ENCODE measurements around the gene IL1RAPL1. TPM values are rescaled to one million over a fixed set of nuclear protein-coding genes. Genes with fewer than 3 reads are reported as not detected.

IL1RAPL1 gene
- total and polyA plus RNA-seq, 2 experiments from 2014 or later, result 0.18 to 0.49 TPM

DNA sequence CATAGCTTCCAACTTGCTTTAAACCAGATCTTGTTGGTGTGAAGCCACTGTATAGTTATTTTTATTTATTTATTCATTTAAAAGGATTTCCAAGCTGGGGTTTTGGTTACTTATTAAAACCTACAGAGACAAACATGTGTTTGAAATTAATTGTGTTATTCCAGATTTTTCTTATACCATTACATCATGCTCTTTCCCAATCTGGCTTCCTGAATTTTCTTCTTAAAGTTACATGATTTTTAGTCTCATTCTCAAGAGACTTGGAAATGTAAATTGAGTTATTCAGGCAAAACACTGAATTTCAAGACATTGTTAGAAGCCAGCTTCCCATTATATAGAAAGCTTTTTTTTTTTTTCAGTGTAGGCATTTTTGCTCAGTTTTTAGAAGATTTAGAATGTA, 381.9 kb downstream of the IL1RAPL1 start:
- Mint-ChIP-seq H3K4me1 (peaks cover 3% of the 10 kb centered on the region; the same call in 1 of the 3 replicates), H3K27me3 (ENCODE audit: insufficient read depth, low read depth, poor library complexity) (no peaks in the 10 kb centered on the region), H3K27ac (no peak overlapping the region), H3K4me3 (no peak overlapping the region), H3K36me3 (ENCODE audit: low read depth) (no peaks in the 10 kb centered on the region), H3K9me3 (no peaks in the 10 kb centered on the region)
- no peaks in the 10 kb centered on the region for H3K36me3 ChIP-seq (ENCODE audit: insufficient read depth)
- H3K4me3 ChIP-seq, result no peak overlapping the region
- H3K9me2 ChIP-seq (ENCODE audit: insufficient read depth), result no peaks in the 10 kb centered on the region
- no peak overlapping the region for H3K27ac ChIP-seq (ENCODE audit: low read depth)
- H4K20me1 ChIP-seq (replicated peaks; ENCODE audit: insufficient read depth), result no peaks in the 10 kb centered on the region
- H3K4me1 ChIP-seq (ENCODE audit: insufficient read depth), result no peaks in the 10 kb centered on the region
- no peaks in the 10 kb centered on the region for H3F3A ChIP-seq (replicated peaks; ENCODE audit: low read depth)
- no peaks in the 10 kb centered on the region for H3K27me3 ChIP-seq (ENCODE audit: insufficient read depth)
- H3K79me2 ChIP-seq (replicated peaks; ENCODE audit: insufficient read depth), result no peaks in the 10 kb centered on the region
- H2AFZ ChIP-seq, result no peak overlapping the region
- no peak overlapping the region for H3K4me2 ChIP-seq
- ATAC-seq, result no peak
- DNase-seq (ENCODE audit: low spot score), result no peak
- no peak for TF ChIP-seq CREB1 (CRISPR knock-in tag; IDR thresholded peaks at IDR 0.05; ENCODE audit: low read depth)
- TF ChIP-seq ETS1 (IDR thresholded peaks at IDR 0.05), result no peak
- TF ChIP-seq EZH2 (IDR thresholded peaks at IDR 0.05; ENCODE audit: low read depth, unreplicated experiment), result no peak
- TF ChIP-seq, protein P1, sequence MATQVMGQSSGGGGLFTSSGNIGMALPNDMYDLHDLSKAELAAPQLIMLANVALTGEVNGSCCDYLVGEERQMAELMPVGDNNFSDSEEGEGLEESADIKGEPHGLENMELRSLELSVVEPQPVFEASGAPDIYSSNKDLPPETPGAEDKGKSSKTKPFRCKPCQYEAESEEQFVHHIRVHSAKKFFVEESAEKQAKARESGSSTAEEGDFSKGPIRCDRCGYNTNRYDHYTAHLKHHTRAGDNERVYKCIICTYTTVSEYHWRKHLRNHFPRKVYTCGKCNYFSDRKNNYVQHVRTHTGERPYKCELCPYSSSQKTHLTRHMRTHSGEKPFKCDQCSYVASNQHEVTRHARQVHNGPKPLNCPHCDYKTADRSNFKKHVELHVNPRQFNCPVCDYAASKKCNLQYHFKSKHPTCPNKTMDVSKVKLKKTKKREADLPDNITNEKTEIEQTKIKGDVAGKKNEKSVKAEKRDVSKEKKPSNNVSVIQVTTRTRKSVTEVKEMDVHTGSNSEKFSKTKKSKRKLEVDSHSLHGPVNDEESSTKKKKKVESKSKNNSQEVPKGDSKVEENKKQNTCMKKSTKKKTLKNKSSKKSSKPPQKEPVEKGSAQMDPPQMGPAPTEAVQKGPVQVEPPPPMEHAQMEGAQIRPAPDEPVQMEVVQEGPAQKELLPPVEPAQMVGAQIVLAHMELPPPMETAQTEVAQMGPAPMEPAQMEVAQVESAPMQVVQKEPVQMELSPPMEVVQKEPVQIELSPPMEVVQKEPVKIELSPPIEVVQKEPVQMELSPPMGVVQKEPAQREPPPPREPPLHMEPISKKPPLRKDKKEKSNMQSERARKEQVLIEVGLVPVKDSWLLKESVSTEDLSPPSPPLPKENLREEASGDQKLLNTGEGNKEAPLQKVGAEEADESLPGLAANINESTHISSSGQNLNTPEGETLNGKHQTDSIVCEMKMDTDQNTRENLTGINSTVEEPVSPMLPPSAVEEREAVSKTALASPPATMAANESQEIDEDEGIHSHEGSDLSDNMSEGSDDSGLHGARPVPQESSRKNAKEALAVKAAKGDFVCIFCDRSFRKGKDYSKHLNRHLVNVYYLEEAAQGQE (IDR thresholded peaks at IDR 0.05; ENCODE audit: unreplicated experiment), result no peak
- TF ChIP-seq ZNF114 (CRISPR knock-in tag; IDR thresholded peaks at IDR 0.05), result no peak
- TF ChIP-seq CTCF (conservative IDR thresholded peaks at IDR 0.05; ENCODE audit: low read depth in 2 of 2), result no peak
- TF ChIP-seq NANOG (IDR thresholded peaks at IDR 0.05; ENCODE audit: borderline replicate concordance), result no peak
- no peak for TF ChIP-seq STAT1 (IDR thresholded peaks at IDR 0.05; ENCODE audit: unreplicated experiment)
- TF ChIP-seq POLR2AphosphoS5 (IDR thresholded peaks at IDR 0.05; ENCODE audit: low read depth), result no peak
- no peak for TF ChIP-seq JUNB (IDR thresholded peaks at IDR 0.05; ENCODE audit: unreplicated experiment)
- TF ChIP-seq EZH2phosphoT487 (IDR thresholded peaks at IDR 0.05; ENCODE audit: unreplicated experiment), result no peak
- TF ChIP-seq, protein P2, sequence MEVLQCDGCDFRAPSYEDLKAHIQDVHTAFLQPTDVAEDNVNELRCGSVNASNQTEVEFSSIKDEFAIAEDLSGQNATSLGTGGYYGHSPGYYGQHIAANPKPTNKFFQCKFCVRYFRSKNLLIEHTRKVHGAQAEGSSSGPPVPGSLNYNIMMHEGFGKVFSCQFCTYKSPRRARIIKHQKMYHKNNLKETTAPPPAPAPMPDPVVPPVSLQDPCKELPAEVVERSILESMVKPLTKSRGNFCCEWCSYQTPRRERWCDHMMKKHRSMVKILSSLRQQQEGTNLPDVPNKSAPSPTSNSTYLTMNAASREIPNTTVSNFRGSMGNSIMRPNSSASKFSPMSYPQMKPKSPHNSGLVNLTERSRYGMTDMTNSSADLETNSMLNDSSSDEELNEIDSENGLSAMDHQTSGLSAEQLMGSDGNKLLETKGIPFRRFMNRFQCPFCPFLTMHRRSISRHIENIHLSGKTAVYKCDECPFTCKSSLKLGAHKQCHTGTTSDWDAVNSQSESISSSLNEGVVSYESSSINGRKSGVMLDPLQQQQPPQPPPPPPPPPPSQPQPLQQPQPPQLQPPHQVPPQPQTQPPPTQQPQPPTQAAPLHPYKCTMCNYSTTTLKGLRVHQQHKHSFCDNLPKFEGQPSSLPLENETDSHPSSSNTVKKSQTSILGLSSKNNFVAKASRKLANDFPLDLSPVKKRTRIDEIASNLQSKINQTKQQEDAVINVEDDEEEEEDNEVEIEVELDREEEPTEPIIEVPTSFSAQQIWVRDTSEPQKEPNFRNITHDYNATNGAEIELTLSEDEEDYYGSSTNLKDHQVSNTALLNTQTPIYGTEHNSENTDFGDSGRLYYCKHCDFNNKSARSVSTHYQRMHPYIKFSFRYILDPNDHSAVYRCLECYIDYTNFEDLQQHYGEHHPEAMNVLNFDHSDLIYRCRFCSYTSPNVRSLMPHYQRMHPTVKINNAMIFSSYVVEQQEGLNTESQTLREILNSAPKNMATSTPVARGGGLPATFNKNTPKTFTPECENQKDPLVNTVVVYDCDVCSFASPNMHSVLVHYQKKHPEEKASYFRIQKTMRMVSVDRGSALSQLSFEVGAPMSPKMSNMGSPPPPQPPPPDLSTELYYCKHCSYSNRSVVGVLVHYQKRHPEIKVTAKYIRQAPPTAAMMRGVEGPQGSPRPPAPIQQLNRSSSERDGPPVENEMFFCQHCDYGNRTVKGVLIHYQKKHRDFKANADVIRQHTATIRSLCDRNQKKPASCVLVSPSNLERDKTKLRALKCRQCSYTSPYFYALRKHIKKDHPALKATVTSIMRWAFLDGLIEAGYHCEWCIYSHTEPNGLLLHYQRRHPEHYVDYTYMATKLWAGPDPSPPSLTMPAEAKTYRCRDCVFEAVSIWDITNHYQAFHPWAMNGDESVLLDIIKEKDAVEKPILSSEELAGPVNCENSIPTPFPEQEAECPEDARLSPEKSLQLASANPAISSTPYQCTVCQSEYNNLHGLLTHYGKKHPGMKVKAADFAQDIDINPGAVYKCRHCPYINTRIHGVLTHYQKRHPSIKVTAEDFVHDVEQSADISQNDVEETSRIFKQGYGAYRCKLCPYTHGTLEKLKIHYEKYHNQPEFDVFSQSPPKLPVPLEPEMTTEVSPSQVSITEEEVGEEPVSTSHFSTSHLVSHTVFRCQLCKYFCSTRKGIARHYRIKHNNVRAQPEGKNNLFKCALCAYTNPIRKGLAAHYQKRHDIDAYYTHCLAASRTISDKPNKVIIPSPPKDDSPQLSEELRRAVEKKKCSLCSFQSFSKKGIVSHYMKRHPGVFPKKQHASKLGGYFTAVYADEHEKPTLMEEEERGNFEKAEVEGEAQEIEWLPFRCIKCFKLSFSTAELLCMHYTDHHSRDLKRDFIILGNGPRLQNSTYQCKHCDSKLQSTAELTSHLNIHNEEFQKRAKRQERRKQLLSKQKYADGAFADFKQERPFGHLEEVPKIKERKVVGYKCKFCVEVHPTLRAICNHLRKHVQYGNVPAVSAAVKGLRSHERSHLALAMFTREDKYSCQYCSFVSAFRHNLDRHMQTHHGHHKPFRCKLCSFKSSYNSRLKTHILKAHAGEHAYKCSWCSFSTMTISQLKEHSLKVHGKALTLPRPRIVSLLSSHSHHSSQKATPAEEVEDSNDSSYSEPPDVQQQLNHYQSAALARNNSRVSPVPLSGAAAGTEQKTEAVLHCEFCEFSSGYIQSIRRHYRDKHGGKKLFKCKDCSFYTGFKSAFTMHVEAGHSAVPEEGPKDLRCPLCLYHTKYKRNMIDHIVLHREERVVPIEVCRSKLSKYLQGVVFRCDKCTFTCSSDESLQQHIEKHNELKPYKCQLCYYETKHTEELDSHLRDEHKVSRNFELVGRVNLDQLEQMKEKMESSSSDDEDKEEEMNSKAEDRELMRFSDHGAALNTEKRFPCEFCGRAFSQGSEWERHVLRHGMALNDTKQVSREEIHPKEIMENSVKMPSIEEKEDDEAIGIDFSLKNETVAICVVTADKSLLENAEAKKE (CRISPR knock-in tag; IDR thresholded peaks at IDR 0.05), result no peak
- no peak for TF ChIP-seq ZNF331 (CRISPR knock-in tag; IDR thresholded peaks at IDR 0.05; ENCODE audit: low read depth)

Data from GM23338 (cell line).